ENCODE measurements around the gene SORCS2. TPM values are rescaled to one million over a fixed set of nuclear protein-coding genes. Genes with fewer than 3 reads are reported as not detected.

SORCS2 gene
- total RNA-seq, 4 donors from 2014 or later, result 0.53 to 9.9 (median 0.90) TPM

GRCh38 chr4:7649741-7650531 is 457.6 kb downstream of the SORCS2 start:
- no peak overlapping the region for H3K4me3 ChIP-seq
- H3K4me1 ChIP-seq, result peaks cover 0 to 9% (median 0%) of the 10 kb centered on the region in 4 donors
- peak; percentile 19 to 70 (median 31) for DNase-seq
- H3K36me3 ChIP-seq, result no peaks in the 10 kb centered on the region
- H3K27me3 ChIP-seq, result no peaks in the 10 kb centered on the region
- H3K27ac ChIP-seq, result peak overlapping the region in 3 of 4 donors; percentile 20 to 45 (median 27)
- TF ChIP-seq POLR2A (IDR thresholded peaks at IDR 0.05) (no peak), CTCF (IDR thresholded peaks at IDR 0.05) (no peak)
- no peaks in the 10 kb centered on the region for H3K9me3 ChIP-seq

GRCh38 chr4:7650606-7651385 is 458.5 kb downstream of the SORCS2 start:
- no peak for TF ChIP-seq CTCF (IDR thresholded peaks at IDR 0.05)
- TF ChIP-seq POLR2A (IDR thresholded peaks at IDR 0.05), result no peak
- no peak for DNase-seq
- peak overlapping the region in 1 of 4 donors; percentile 20 for H3K27ac ChIP-seq

GRCh38 chr4:7651461-7651921 is 459.2 kb downstream of the SORCS2 start:
- no peaks in the 10 kb centered on the region for H3K9me3 ChIP-seq
- no peaks in the 10 kb centered on the region for H3K36me3 ChIP-seq
- no peaks in the 10 kb centered on the region for H3K27me3 ChIP-seq
- no peak for TF ChIP-seq POLR2A (IDR thresholded peaks at IDR 0.05)
- TF ChIP-seq CTCF (IDR thresholded peaks at IDR 0.05), result no peak
- H3K27ac ChIP-seq, result peak overlapping the region in 1 of 4 donors; percentile 20
- H3K4me1 ChIP-seq, result peaks cover 0 to 9% (median 0%) of the 10 kb centered on the region in 4 donors
- H3K4me3 ChIP-seq, result no peak overlapping the region
- peak in 1 of 3 donors; percentile 48 for DNase-seq

More at GRCh38 chr4:7650606-7651385, 458.5 kb downstream of the SORCS2 start:
- no peak overlapping the region for H3K4me3 ChIP-seq
- peaks cover 0 to 9% (median 0%) of the 10 kb centered on the region in 4 donors for H3K4me1 ChIP-seq
- no peaks in the 10 kb centered on the region for H3K36me3 ChIP-seq
- H3K9me3 ChIP-seq, result no peaks in the 10 kb centered on the region
- H3K27me3 ChIP-seq, result no peaks in the 10 kb centered on the region

GRCh38 chr4:7652006-7652405 is 459.7 kb downstream of the SORCS2 start:
- peaks cover 0 to 9% (median 0%) of the 10 kb centered on the region in 4 donors for H3K4me1 ChIP-seq
- H3K27me3 ChIP-seq, result no peaks in the 10 kb centered on the region
- no peak overlapping the region for H3K4me3 ChIP-seq
- H3K36me3 ChIP-seq, result no peaks in the 10 kb centered on the region
- H3K27ac ChIP-seq, result no peak overlapping the region
- no peak for TF ChIP-seq CTCF (IDR thresholded peaks at IDR 0.05)
- no peak for TF ChIP-seq POLR2A (IDR thresholded peaks at IDR 0.05)
- DNase-seq, result no peak
- no peaks in the 10 kb centered on the region for H3K9me3 ChIP-seq

- TF ChIP-seq POLR2A (IDR thresholded peaks at IDR 0.05) (no peak), CTCF (IDR thresholded peaks at IDR 0.05) (no peak)
- H3K4me1 ChIP-seq, result peaks cover 0 to 9% (median 0%) of the 10 kb centered on the region in 4 donors
- no peak overlapping the region for H3K27ac ChIP-seq
These were observed 460.1 kb downstream of the SORCS2 start for GRCh38 chr4:7652451-7652881.

More at GRCh38 chr4:7652451-7652881, 460.1 kb downstream of the SORCS2 start:
- Histone ChIP-seq H3K9me3 (no peaks in the 10 kb centered on the region), H3K36me3 (no peaks in the 10 kb centered on the region), H3K4me3 (no peak overlapping the region), H3K27me3 (no peaks in the 10 kb centered on the region)
- DNase-seq, result no peak

Measured in Peyer's patch (tissue), 4 donors.